Stomach (tissue), 9 donors: ENCODE measurements around the gene GDF11. TPM values are rescaled to one million over a fixed set of nuclear protein-coding genes. Genes with fewer than 3 reads are reported as not detected.

Experiments used
- DNase-seq, 2 donors: peaks; one replicate each; pipeline versions ENCODE4 v3.0.0 to v3.0.0-alpha.2; 2013 to 2019
- H3K27ac ChIP-seq, 5 donors: fragments of 200-600 bp in 4 of 5; sonication (generic) in 4 of 5; one replicate each; pipeline ENCODE4 v1.5.1; 2013 to 2019; ENCODE audit warnings: mild to moderate bottlenecking in 1 of 5, moderate library complexity in 1 of 5
- H3K27me3 ChIP-seq, 3 donors: fragments of 200-600 bp; sonication (generic); one replicate each; pipeline ENCODE4 v1.5.1; 2017 to 2019; ENCODE audit warnings: mixed run types in 1 of 3
- H3K36me3 ChIP-seq, 4 donors: fragments of 200-600 bp; sonication (generic); 1 replicate in 3 of 4; 2 replicates in 1 of 4; pipeline ENCODE4 v1.5.1; 2016 to 2019
- H3K4me1 ChIP-seq, 4 donors: fragments of 200-600 bp; sonication (generic); one replicate each; pipeline ENCODE4 v1.5.1; 2016 to 2019
- H3K4me3 ChIP-seq, 4 donors: fragments of 200-600 bp; sonication (generic) in 3 of 4; one replicate each; pipeline ENCODE4 v1.5.1; 2016 to 2019; ENCODE audit warnings: mild to moderate bottlenecking in 1 of 4
- H3K9me3 ChIP-seq, 4 donors: fragments of 200-600 bp; sonication (generic); one replicate each; pipeline ENCODE4 v1.5.1; 2016 to 2019
- EP300 ChIP-seq: sonication (generic); formaldehyde crosslinking; IDR thresholded peaks from one replicate; pipeline ENCODE4 v1.6.1; 2017; ENCODE audit warnings: antibody characterized with exemption
- POLR2A ChIP-seq, 4 donors: fragments of 450-650 bp; IDR thresholded peaks; one replicate each; pipeline ENCODE4 v1.6.1; 2016; ENCODE audit warnings: antibody characterized with exemption in 4 of 4, control low read depth in 2 of 4, mild to moderate bottlenecking in 1 of 4, moderate library complexity in 1 of 4
- POLR2AphosphoS5 ChIP-seq, 3 donors: sonication (generic); formaldehyde crosslinking; IDR thresholded peaks; one replicate each; pipeline ENCODE4 v1.6.1; 2016; ENCODE audit warnings: antibody characterized with exemption in 3 of 3
- WGBS, 5 donors: extraction: QIAGEN DNeasy Blood & Tissue Kit in 3 of 5; methylation state at CpG; one replicate each; pipeline versions ENCODE4 v1.1.5 to v1.1.7; 2013 to 2018; 5-methylcytosine and 5-hydroxymethylcytosine counted together
- intact Hi-C: fragments of 100-400 bp; cut with DNase I; formaldehyde crosslinking; loops from one replicate; pipeline ENCODE4 v1.15.1; 2023; ENCODE audit warnings: low total_unique reads
- polyA plus RNA-seq, 3 donors: library from polyadenylated mRNA; stranded (reverse); fragments of 200-250 nt; gene quantifications; one replicate each; pipeline ENCODE4 v1.2.3, GENCODE V29; 2013
- total RNA-seq, 5 donors: library from RNA; depleted of rRNA; stranded (reverse); fragments of >200 nt; gene quantifications; one replicate each; pipeline versions ENCODE4 v1.1.0 to v1.2.3, GENCODE V29; 2014 to 2016
- TF ChIP-seq, protein P1 (sequence below), 7 experiments: fragments of 450-650 bp in 4 of 7; fragments of 200-600 bp in 3 of 7; sonication (generic) in 3 of 7; IDR thresholded peaks; one replicate each; pipeline ENCODE4 v1.5.1; 2016 to 2019; ENCODE audit warnings: antibody characterized with exemption in 7 of 7, control low read depth in 2 of 7, mild to moderate bottlenecking in 1 of 7
- donor health status: healthy with polysubstance abuse.
- donor health status: Bipolar disorder and iron deficiency.
- donor health status: healthy.

GDF11 gene
- total and polyA plus RNA-seq, 8 donors, result 0.29 to 6.5 (median 2.6) TPM

DNA sequence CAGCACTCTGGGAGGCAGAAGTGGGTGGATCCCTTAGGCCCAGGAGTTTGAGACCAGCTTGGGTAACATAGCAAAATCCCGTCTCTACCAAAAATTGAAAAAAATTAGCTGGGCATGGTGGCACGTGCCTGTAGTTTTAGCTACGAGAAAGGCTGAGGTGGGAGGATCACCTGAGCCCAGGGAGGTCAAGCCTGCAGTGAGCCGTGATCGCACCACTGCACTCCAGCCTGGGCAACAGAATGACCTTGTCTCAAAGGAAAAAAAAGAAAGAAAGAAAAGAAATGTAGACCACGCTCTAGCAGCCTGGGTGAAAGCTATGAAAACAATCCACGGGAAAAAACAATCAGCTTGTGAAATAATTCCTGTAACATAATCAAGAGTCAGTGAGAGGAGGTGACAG lies 45.6 kb downstream of the GDF11 start:
- no peak overlapping the region for H3K4me3 ChIP-seq
- DNase-seq, result no peak
- no peaks in the 10 kb centered on the region for H3K27me3 ChIP-seq
- intact Hi-C loops, result no loop called here
- 90 to 95% (median 94%) methylated on average over 7 of the region's 7 CpGs for WGBS, 5 donors
- H3K27ac ChIP-seq, result no peak overlapping the region
- H3K36me3 ChIP-seq, result peaks cover 73 to 100% (median 96%) of the 10 kb centered on the region in 4 donors
- TF ChIP-seq, protein P1, sequence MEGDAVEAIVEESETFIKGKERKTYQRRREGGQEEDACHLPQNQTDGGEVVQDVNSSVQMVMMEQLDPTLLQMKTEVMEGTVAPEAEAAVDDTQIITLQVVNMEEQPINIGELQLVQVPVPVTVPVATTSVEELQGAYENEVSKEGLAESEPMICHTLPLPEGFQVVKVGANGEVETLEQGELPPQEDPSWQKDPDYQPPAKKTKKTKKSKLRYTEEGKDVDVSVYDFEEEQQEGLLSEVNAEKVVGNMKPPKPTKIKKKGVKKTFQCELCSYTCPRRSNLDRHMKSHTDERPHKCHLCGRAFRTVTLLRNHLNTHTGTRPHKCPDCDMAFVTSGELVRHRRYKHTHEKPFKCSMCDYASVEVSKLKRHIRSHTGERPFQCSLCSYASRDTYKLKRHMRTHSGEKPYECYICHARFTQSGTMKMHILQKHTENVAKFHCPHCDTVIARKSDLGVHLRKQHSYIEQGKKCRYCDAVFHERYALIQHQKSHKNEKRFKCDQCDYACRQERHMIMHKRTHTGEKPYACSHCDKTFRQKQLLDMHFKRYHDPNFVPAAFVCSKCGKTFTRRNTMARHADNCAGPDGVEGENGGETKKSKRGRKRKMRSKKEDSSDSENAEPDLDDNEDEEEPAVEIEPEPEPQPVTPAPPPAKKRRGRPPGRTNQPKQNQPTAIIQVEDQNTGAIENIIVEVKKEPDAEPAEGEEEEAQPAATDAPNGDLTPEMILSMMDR (IDR thresholded peaks at IDR 0.05), result no peak
- TF ChIP-seq POLR2A (IDR thresholded peaks at IDR 0.05) (no peak), EP300 (no peak)
- no peaks in the 10 kb centered on the region for H3K9me3 ChIP-seq
- no peaks in the 10 kb centered on the region for H3K4me1 ChIP-seq

DNA sequence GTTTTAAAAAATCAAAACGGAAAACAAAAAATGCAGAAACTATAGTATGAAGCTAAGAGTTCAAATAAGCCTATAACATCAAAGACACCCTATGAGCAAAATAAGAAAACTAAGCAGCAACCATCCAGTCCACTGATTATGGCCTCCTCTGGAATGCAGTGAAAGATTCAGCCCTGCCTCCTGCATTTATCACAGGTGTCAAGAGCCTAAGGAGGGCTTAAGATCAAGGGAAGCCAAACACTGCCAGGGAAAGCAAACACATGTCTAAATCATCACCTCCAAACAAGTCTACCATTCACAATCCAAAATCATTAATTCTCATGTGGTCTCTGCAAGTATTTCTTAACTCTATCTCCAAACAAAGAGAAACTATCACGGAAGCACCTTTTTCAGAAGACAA lies 46.2 kb downstream of the GDF11 start:
- WGBS, 5 donors, result 86 to 93% (median 89%) methylated on average over 2 of the region's 2 CpGs
- peaks cover 71 to 100% (median 96%) of the 10 kb centered on the region in 4 donors for H3K36me3 ChIP-seq

GRCh38 chr12:55789893-55790292 lies 47.0 kb downstream of the GDF11 start:
- DNase-seq, result no peak
- no peak overlapping the region for H3K4me3 ChIP-seq
- H3K36me3 ChIP-seq, result peaks cover 72 to 100% (median 96%) of the 10 kb centered on the region in 4 donors
- intact Hi-C loops, result loop anchor here (10.0 kb wide), 1 partner anchor 45 kb away; the partner anchor contains the start of gene GDF11
- TF ChIP-seq, protein P1 (IDR thresholded peaks at IDR 0.05), result no peak
- TF ChIP-seq EP300 (no peak), POLR2AphosphoS5 (IDR thresholded peaks at IDR 0.05) (no peak), POLR2A (IDR thresholded peaks at IDR 0.05) (no peak)
- 91 to 96% (median 93%) methylated on average over 4 of the region's 4 CpGs for WGBS, 5 donors
- H3K4me1 ChIP-seq, result no peaks in the 10 kb centered on the region
- H3K27ac ChIP-seq, result no peak overlapping the region
- H3K9me3 ChIP-seq, result no peaks in the 10 kb centered on the region
- no peaks in the 10 kb centered on the region for H3K27me3 ChIP-seq

More for the DNA sequence above, 46.2 kb downstream of the GDF11 start:
- DNase-seq, result peak in 1 of 2 donors; percentile 5
- intact Hi-C loops, result no loop called here
- TF ChIP-seq POLR2AphosphoS5 (IDR thresholded peaks at IDR 0.05) (no peak), EP300 (no peak), POLR2A (IDR thresholded peaks at IDR 0.05) (no peak)
- TF ChIP-seq, protein P1 (IDR thresholded peaks at IDR 0.05), result no peak
- no peaks in the 10 kb centered on the region for H3K9me3 ChIP-seq
- H3K27me3 ChIP-seq, result no peaks in the 10 kb centered on the region
- H3K27ac ChIP-seq, result no peak overlapping the region
- H3K4me3 ChIP-seq, result no peak overlapping the region
- H3K4me1 ChIP-seq, result no peaks in the 10 kb centered on the region

GRCh38 chr12:55795950-55796349 lies 53.0 kb downstream of the GDF11 start:
- TF ChIP-seq, protein P1 (IDR thresholded peaks at IDR 0.05), result no peak
- TF ChIP-seq POLR2AphosphoS5 (IDR thresholded peaks at IDR 0.05) (no peak), EP300 (no peak), POLR2A (IDR thresholded peaks at IDR 0.05) (no peak)
- H3K27ac ChIP-seq, result no peak overlapping the region
- no peak for DNase-seq
- peaks cover 0 to 5% (median 0%) of the 10 kb centered on the region in 4 donors for H3K4me1 ChIP-seq
- intact Hi-C loops, result loop anchor here (10.0 kb wide), 1 partner anchor 51 kb away; the partner anchor contains the start of gene GDF11
- H3K4me3 ChIP-seq, result no peak overlapping the region
- no peaks in the 10 kb centered on the region for H3K9me3 ChIP-seq
- no peaks in the 10 kb centered on the region for H3K27me3 ChIP-seq
- peaks cover 52 to 100% (median 94%) of the 10 kb centered on the region in 4 donors for H3K36me3 ChIP-seq
